ENCODE measurements around the gene TOP2A. TPM values are rescaled to one million over a fixed set of nuclear protein-coding genes. Genes with fewer than 3 reads are reported as not detected.
A peak's percentile ranks its signal among the peaks of the same experiment; 100 is the strongest.

The TOP2A gene
- total RNA-seq, 1 donor from 2014 or later = 0.79 TPM

DNA sequence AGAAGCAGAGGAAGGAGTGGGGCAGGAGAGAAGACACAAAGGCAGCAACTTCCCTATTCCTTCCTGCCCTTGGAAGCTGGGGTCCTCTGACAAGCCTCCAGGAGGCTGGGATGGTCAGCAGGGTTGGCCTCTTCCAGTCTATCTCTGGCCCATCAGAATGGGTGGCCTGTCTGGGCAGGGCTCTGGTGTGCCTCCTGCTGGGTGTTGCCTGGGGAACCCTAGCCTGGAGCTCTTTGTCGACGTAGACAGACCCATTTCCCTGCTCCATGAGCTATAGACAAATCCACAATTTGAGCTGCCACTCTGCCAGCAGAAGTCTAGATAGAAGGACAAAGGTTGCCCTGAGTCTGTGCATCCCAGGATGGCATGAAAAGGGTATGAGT, 36.9 kb upstream of the TOP2A start:
- DNase-seq (ENCODE audit: low read depth) (no peak), FAIRE-seq (no peak)
- TF ChIP-seq, protein P1, sequence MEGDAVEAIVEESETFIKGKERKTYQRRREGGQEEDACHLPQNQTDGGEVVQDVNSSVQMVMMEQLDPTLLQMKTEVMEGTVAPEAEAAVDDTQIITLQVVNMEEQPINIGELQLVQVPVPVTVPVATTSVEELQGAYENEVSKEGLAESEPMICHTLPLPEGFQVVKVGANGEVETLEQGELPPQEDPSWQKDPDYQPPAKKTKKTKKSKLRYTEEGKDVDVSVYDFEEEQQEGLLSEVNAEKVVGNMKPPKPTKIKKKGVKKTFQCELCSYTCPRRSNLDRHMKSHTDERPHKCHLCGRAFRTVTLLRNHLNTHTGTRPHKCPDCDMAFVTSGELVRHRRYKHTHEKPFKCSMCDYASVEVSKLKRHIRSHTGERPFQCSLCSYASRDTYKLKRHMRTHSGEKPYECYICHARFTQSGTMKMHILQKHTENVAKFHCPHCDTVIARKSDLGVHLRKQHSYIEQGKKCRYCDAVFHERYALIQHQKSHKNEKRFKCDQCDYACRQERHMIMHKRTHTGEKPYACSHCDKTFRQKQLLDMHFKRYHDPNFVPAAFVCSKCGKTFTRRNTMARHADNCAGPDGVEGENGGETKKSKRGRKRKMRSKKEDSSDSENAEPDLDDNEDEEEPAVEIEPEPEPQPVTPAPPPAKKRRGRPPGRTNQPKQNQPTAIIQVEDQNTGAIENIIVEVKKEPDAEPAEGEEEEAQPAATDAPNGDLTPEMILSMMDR (IDR thresholded peaks at IDR 0.05; ENCODE audit: insufficient read depth, low read length, severe bottlenecking) = no peak
- H3K27me3 ChIP-seq (ENCODE audit: control insufficient read depth, insufficient read depth, low read length) = no peaks in the 10 kb centered on the region
- H3K36me3 ChIP-seq (ENCODE audit: control insufficient read depth, insufficient read depth, low read length) = peaks cover 14% of the 10 kb centered on the region
- no peak overlapping the region for H3K4me3 ChIP-seq (ENCODE audit: low read depth, low read length)

DNA sequence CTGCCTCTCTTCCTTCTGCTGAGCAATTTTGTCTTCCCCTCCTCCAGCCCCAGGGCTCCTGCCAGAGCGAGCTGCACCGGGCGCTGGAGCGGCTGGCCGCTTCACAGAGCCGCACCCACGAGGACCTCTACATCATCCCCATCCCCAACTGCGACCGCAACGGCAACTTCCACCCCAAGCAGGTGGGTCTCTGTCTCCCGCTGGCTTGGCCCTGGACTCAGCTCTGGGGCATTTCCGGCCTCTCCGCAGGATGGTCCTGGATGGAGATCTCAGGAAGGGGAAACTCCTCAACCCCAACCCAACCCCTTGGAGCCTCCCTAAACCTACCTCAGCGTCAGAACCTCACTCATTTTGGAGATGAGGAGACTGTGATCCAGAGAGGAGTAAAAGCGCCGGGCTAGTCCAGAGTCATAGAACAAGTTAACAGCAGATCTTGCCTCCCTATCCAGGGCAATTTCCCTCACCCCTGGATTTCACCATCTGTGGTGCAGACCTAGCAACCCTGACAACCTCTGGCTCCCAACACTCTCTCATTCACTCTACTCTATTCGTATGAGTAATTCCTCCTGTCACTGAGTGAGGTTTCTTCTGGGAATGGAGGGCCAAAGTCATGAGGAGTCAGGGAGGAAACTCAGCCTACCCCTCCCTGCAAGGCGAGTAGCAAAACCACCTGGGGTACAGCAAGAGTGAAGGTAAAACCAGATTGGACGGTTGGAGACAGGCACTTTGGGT, 36.4 kb upstream of the TOP2A start:
- DNase-seq (ENCODE audit: low read depth) (no peak), FAIRE-seq (no peak)
- no peaks in the 10 kb centered on the region for H3K27me3 ChIP-seq (ENCODE audit: control insufficient read depth, insufficient read depth, low read length)
- H3K36me3 ChIP-seq (ENCODE audit: control insufficient read depth, insufficient read depth, low read length) = peaks cover 14% of the 10 kb centered on the region
- no peak overlapping the region for H3K4me3 ChIP-seq (ENCODE audit: low read depth, low read length)
- TF ChIP-seq, protein P1 (IDR thresholded peaks at IDR 0.05; ENCODE audit: insufficient read depth, low read length, severe bottlenecking) = no peak

DNA sequence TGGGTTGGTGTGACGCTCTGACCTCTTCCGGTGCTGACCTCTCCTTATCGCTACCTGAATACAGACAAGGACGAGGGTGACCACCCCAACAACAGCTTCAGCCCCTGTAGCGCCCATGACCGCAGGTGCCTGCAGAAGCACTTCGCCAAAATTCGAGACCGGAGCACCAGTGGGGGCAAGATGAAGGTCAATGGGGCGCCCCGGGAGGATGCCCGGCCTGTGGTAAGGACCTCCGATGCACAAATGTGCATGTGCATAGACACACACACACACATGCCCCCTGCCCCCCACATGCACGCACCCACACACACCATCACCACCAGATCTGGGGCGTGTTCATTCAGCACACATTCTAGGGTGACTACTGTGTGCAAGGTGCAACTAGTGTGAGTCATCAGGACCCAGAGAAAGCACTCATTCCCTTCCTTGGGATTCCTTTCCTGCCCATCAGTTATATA, 35.3 kb upstream of the TOP2A start:
- FAIRE-seq = no peak
- TF ChIP-seq, protein P1 (IDR thresholded peaks at IDR 0.05; ENCODE audit: insufficient read depth, low read length, severe bottlenecking) = no peak
- peak; percentile 65 for DNase-seq (ENCODE audit: low read depth)
- Histone ChIP-seq H3K4me3 (ENCODE audit: low read depth, low read length) (no peak overlapping the region), H3K36me3 (ENCODE audit: control insufficient read depth, insufficient read depth, low read length) (peaks cover 14% of the 10 kb centered on the region), H3K27me3 (ENCODE audit: control insufficient read depth, insufficient read depth, low read length) (no peaks in the 10 kb centered on the region)

DNA sequence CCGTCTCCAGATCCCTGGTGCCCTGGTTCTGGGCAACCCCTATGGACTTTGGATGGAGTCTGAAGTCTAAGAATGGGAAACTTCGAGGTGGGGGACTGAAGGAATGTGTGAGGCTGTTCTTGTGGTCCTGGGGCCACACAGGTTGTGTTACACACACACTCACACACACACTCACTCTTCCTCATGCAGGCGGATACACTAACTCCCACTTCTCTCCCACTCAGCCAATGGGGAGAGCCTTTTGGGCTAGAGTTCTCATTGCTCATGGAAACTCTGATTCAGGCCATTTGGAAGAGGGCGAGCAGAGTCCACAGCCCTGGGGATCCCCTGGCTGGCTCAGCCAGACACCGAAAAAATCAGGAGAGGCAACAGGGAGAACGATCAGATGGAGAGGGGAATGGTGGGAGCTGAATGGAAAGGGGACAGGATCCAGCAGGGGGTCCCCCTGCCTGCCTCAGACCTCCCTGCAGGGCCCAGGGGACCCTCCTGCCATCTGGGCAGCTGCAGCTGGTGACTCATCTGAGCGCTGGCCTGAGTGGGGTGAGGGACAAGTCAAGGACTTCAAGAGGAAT, 34.6 kb upstream of the TOP2A start:
- no peaks in the 10 kb centered on the region for H3K27me3 ChIP-seq (ENCODE audit: control insufficient read depth, insufficient read depth, low read length)

DNA sequence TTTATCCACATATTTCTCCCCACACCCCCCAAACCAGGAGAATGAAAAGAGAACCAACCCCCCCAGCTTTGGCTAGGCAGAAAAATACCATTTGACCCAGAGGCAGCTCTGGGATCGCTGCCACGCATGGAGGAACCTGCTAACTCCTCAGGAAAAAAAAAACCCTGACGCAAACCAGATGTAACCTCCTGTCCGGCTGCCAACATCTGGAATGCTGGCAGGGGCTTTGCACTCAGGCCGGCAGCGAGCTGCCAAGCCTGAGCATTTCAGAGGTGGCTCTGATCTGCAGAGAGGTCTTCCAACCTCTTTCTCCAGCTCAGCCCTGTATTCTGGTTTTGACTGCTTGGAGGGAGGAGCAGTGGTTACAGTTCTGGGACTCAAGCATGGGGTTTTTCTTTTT, 33.7 kb upstream of the TOP2A start:
- Histone ChIP-seq H3K4me3 (ENCODE audit: low read depth, low read length) (no peak overlapping the region), H3K27me3 (ENCODE audit: control insufficient read depth, insufficient read depth, low read length) (no peaks in the 10 kb centered on the region), H3K36me3 (ENCODE audit: control insufficient read depth, insufficient read depth, low read length) (peaks cover 14% of the 10 kb centered on the region)
- FAIRE-seq = no peak
- DNase-seq (ENCODE audit: low read depth) = no peak
- TF ChIP-seq, protein P1 (IDR thresholded peaks at IDR 0.05; ENCODE audit: insufficient read depth, low read length, severe bottlenecking) = no peak

More for the DNA sequence above, 34.6 kb upstream of the TOP2A start:
- TF ChIP-seq, protein P1 (IDR thresholded peaks at IDR 0.05; ENCODE audit: insufficient read depth, low read length, severe bottlenecking) = no peak
- no peak for DNase-seq (ENCODE audit: low read depth)
- no peak overlapping the region for H3K4me3 ChIP-seq (ENCODE audit: low read depth, low read length)
- peaks cover 14% of the 10 kb centered on the region for H3K36me3 ChIP-seq (ENCODE audit: control insufficient read depth, insufficient read depth, low read length)
- FAIRE-seq = no peak
